ENCODE results near the gene PGAM5.

- TF ChIP-seq CTCF (IDR thresholded peaks at IDR 0.05 in 8 of 11, conservative IDR thresholded peaks at IDR 0.05 in 3 of 11) = no peak
- TF ChIP-seq POLR2AphosphoS5 (IDR thresholded peaks at IDR 0.05) = no peak
- no peak for TF ChIP-seq POLR2A (IDR thresholded peaks at IDR 0.05)
Measured at GRCh38 chr12:132677492-132677891, 33.1 kb upstream of the PGAM5 start.
